GM12878 (cell line): Measurements from ENCODE around the gene RFXANK. TPM values are rescaled to one million over a fixed set of nuclear protein-coding genes. Genes with fewer than 3 reads are reported as not detected.

Experiments used
- ATF2 ChIP-seq: IDR thresholded peaks from 2 replicates; pipeline ENCODE4 v1.6.1; 2012; ENCODE audit warnings: low read length, inconsistent platforms
- CBFB ChIP-seq: IDR thresholded peaks from 2 replicates; pipeline ENCODE4 v1.6.1; 2016; ENCODE audit warnings: antibody characterized with exemption, low read depth
- CREB1 ChIP-seq: IDR thresholded peaks from 2 replicates; pipeline ENCODE4 v1.6.1; 2012; ENCODE audit warnings: low read depth, mild to moderate bottlenecking, inconsistent platforms
- GATAD2B ChIP-seq: fragments of 450-650 bp; conservative IDR thresholded peaks from 2 replicates; pipeline ENCODE4 v1.6.1; 2017; ENCODE audit warnings: low read depth, mild to moderate bottlenecking, moderate library complexity
- IKZF1 ChIP-seq: fragments of 450-650 bp; conservative IDR thresholded peaks from 2 replicates; pipeline ENCODE4 v1.6.1; 2017; ENCODE audit warnings: antibody characterized with exemption, mild to moderate bottlenecking
- MTA2 ChIP-seq: fragments of 450-650 bp; IDR thresholded peaks from 2 replicates; pipeline ENCODE4 v1.6.1; 2016; ENCODE audit warnings: low read depth, mild to moderate bottlenecking, moderate library complexity
- PML ChIP-seq: IDR thresholded peaks from 2 replicates; pipeline ENCODE4 v1.6.1; 2012; ENCODE audit warnings: low read length, inconsistent platforms
- SIN3A ChIP-seq: IDR thresholded peaks from 2 replicates; pipeline ENCODE4 v1.6.1; 2012; ENCODE audit warnings: low read depth, low read length, improper control_type of control experiment
- SP1 ChIP-seq: IDR thresholded peaks from one replicate; pipeline ENCODE4 v1.6.1; 2011; ENCODE audit warnings: low read depth, low read length
- ZNF207 ChIP-seq: fragments of 450-650 bp; IDR thresholded peaks from 2 replicates; pipeline ENCODE4 v1.6.1; 2014; ENCODE audit warnings: antibody characterized with exemption, mild to moderate bottlenecking, borderline replicate concordance
- ZNF24 ChIP-seq: fragments of 450-650 bp; IDR thresholded peaks from 2 replicates; pipeline ENCODE4 v1.6.1; 2017; ENCODE audit warnings: antibody characterized with exemption, mild to moderate bottlenecking
- ZNF384 ChIP-seq: IDR thresholded peaks from 2 replicates; pipeline ENCODE4 v1.6.1; 2012; ENCODE audit warnings: low read depth, mild to moderate bottlenecking, low read length, improper control_type of control experiment, borderline replicate concordance
- polyA plus RNA-seq, 11 experiments: library from polyadenylated mRNA; depleted of rRNA in 4 of 11; unstranded in 6 of 11; stranded (reverse) in 5 of 11; fragments of >200 nt; fragmentation: Nextera tagmentation in 4 of 11; fragmentation: Illumina TruSeq in 1 of 11; extraction: Ambion mirVana in 4 of 11; extraction: Trizol in 1 of 11; gene quantifications; 1 replicate in 1 of 11; 2 replicates in 10 of 11; pipeline versions ENCODE4 v1.2.1 to v1.2.3, GENCODE V29; 2011 to 2016; ENCODE audit warnings: inconsistent platforms in 2 of 11, missing spikeins in 2 of 11, low read depth in 1 of 11
- total RNA-seq, 4 experiments: library from RNA; depleted of rRNA in 3 of 4; stranded (reverse); fragments of >200 nt in 3 of 4; fragmentation: Illumina TruSeq in 1 of 4; extraction: Trizol in 1 of 4; gene quantifications; 2 replicates each; pipeline versions ENCODE4 v1.2.1 to v1.2.3, GENCODE V29; 2013 to 2021

Gene RFXANK
- total and polyA plus RNA-seq, 10 of the 15 experiments (the other 5 are each of a cell fraction or from before 2014, with no cell fraction given): 70.8 to 125 (median 95.7) TPM

GRCh38 chr19:19145684-19146608 is 46.1 kb upstream of the RFXANK start (continued):
- TF ChIP-seq CREB1 (no peak), MTA2 (no peak), PML (no peak), GATAD2B (peak; percentile 32; the same call in 1 of the 2 replicates), ZNF207 (no peak), IKZF1 (peak; percentile 28; the same call in 1 of the 2 replicates), ZNF24 (no peak), SP1 (no peak), ZNF384 (no peak), ATF2 (no peak), SIN3A (no peak), CBFB (no peak)
- TF ChIP-seq, all 136 proteins: peak for 19
